GM19438 (cell line): Measurements from ENCODE around the gene BCAR1.
"Not testable (repeated sequence)": the region's sequence is repeated elsewhere in the genome, so short reads cannot be mapped to it uniquely, and the experiment has no call there.

Experiments
- ATAC-seq: cut with Tn5 transposase; IDR thresholded peaks from one replicate; pipeline ENCODE4 v1.9.1; 2021; ENCODE audit warnings: low read depth; ENCODE audit not compliant: unreplicated experiment

Gene BCAR1

DNA sequence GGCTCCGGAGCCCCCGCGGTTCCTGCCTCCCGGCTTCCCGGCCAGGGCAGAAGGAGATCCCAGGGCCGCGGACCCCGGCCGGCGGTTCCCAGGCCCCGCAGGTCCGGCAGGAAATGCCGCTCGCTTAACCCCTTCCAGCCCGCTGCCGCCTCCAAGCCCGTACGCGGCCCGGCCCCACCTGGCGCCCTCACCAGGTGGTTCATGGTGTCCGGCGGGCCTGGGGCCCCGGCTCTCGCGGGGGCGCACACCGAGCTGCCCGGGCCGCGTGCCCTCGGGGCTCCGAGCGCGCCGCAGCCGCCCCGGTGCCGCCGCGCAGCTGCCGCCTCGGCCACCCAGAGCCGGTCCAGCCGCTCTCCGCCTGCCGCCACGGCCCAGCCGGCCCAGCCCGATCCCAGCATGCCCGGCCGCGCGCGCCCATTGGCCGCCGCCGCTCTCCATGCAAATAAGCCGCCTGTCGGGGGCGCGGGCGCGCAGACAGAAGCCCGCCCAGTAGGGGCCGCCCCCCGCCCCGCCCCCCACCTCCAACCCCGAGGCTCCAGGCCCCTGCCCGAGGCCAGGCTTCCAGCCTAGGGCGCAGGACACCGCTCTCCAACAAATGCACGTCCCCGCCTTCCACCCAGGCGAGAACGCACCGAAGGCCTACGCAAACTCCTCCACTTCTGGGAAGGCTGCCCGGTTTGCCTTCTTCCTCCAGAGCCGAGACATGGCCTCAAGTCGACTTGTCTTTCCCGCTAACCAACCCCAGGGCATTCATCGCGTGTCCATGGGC, at the start of gene BCAR1:
BCAR1 (minus strand) TSS at position 345 of the 769 bp plus-strand sequence; CDS start at position 203, 142 bp downstream.
- ATAC-seq = peak; percentile 76

DNA sequence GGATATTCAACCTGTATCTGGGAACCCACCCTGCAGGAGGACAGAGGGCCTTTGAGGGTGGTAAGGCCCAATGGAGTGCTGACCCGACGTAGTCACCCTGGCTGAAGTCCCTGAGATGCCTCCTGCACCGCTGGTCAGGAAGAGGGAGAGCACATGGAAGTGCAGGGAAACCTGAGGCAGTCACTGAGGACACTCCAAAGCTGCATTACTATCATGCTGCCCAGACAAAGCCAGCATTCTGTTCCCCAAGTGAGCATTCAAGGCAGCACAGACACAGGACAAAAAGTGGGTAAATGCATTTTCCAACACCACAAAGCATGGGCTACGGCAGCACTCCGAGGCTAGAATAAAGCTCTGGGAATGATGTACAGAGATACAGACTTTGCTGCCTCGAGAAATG, 46.8 kb upstream of the BCAR1 start:
- ATAC-seq = no peak

GRCh38 chr16:75296606-75297005, 45.2 kb upstream of the BCAR1 start:
- ATAC-seq = no peak

- ATAC-seq = no peak
These were observed 43.5 kb upstream of the BCAR1 start for GRCh38 chr16:75294773-75295459.

- no peak for ATAC-seq
These were observed 42.3 kb upstream of the BCAR1 start for GRCh38 chr16:75293772-75294171.

DNA sequence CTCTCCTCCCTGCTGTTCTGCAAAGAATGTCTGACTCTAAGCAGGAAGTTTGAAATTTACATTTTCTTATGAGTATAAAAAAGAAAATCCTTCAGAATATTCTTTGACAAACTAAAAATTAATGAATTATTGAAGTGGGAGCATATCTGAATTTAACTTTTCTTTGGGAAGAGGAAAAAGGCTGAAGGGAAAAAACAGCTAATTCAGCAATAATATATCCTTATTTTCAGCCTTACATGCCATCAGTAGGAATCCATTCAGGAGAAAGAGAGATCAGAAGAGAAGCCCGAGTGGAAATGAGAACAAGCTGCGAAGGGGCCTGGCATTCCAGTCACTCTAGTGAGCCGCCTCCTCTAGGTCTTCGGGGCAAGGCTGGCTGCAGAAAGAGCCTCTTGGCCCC, 41.7 kb upstream of the BCAR1 start:
- no peak for ATAC-seq

DNA sequence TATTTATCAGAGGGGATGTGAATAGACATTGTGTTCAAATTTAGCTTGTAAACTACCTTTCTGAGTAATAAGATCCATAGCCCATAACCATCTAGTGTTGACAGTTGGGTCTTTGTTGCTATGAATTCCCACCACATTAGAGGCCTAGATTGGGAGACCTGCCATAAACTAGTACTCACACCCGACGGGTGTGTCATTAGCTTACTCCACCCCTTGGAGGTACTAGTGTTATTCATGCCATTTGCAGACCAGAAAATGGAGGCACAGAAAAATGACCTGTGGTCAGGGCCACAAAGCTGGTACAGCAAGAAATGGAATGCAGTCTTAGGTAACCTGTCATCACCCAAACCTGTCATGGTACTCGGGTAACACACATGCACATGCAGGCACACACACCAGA, 41.3 kb upstream of the BCAR1 start:
- no peak for ATAC-seq

DNA sequence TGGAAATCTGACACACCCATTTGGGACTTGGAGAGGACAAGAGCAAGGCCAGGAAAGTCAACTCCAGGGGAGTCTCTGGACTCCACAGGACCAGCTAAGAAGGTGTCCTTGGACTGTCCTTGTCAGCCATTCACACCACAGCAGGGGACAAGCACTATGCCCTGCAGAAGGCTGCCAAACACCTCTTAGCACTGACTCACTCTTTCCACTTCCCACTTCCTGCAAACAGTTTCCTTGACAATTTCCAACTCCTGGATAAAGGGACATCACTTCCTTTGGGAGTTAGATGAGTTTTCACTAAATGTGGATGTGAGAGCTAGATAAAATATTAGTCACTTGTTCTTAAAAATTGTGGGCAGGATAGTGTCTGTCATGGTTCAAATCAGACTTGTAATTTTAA, 37.8 kb upstream of the BCAR1 start:
- ATAC-seq = no peak

DNA sequence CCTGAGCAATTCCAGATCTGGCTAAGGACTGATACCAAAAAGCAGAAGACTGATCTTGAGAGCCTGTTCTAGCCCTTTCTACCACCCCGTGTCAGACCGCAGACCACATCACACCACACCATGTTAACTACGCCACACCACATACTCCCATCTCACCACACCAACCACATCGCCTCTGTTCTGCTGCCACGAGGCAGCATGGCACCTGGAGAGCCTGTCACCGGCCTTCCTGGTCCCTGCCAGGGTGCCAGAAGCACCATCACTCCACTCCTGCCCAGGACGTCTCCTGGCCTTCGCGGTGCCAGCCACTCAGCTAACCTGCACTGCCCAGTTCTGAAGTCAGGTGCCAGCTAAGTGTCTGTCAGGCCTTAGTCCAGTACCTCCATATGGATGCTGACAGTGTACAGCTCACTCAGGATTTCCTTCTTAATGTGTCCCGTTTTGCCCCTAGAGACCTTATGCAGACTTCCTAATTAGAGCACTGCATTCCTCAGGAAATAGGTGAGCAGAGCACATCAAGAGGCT, 37.2 kb upstream of the BCAR1 start:
- peak; percentile 84 for ATAC-seq

DNA sequence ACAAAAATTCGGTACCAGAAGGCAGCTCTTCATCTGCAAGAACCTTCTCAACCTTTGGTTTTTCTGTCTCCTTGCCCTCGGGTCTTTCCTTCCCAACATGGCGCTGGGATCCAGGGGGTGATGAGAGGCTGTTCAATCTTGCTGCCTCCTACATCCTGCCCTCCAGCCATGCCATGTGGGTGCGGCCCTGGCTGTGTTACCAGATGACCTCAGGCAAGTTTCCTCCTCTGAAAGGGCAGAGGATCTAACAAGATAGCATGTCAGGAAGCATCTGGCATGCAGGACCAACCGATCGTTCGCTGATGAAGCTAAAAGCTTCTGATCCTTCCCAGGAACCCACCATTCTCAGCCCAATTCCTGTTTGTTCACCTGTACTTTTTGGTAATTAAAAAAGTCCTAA, 36.8 kb upstream of the BCAR1 start:
- ATAC-seq = no peak

- ATAC-seq = no peak
These were observed 36.3 kb upstream of the BCAR1 start for GRCh38 chr16:75287708-75288107.

DNA sequence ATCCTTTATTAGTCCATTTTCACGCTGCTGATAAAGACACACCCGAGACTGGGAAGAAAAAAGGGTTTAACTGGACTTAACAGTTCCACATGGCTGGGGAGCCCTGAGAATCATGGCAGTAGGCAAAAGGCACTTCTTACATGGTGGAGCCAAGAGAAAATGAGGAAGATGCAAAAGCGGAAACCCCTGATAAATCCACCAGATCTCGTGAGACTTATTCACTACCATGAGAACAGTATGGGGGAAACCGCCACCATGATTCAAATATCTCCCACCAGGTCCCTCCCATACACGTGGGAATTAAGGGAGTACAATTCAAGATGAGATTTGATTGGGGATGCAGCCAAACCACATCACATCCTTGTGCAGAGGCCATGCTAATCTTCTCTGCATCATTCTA, 35.0 kb upstream of the BCAR1 start:
- no peak for ATAC-seq

GRCh38 chr16:75282466-75283281, 31.2 kb upstream of the BCAR1 start:
- ATAC-seq = no peak

- ATAC-seq = no peak
These were observed 30.4 kb upstream of the BCAR1 start for GRCh38 chr16:75281826-75282225.

GRCh38 chr16:75281009-75281408, 29.6 kb upstream of the BCAR1 start:
- not testable (repeated sequence) for ATAC-seq

- ATAC-seq = no peak
These were observed 28.9 kb upstream of the BCAR1 start for GRCh38 chr16:75280331-75280804.

DNA sequence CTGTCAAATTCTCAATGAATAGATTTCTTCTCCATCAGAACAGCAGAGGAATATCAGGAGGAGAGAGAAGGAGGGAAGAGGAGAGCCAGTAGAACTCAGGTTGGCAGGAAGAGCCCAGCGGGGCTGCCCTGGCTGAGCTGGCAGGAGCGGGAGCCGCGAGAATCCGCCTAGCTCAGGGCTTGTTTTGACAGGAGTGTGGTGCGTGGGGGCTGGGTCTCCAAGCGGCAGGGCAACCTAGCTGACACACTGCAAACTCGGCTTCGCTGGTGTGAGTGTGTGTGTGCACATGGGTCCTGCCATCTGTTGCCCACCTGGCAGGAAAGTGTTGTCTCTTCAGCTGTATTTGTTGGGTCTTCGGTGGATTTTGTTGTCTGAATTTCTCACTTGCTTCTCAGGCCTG, 27.9 kb upstream of the BCAR1 start:
- ATAC-seq = no peak

DNA sequence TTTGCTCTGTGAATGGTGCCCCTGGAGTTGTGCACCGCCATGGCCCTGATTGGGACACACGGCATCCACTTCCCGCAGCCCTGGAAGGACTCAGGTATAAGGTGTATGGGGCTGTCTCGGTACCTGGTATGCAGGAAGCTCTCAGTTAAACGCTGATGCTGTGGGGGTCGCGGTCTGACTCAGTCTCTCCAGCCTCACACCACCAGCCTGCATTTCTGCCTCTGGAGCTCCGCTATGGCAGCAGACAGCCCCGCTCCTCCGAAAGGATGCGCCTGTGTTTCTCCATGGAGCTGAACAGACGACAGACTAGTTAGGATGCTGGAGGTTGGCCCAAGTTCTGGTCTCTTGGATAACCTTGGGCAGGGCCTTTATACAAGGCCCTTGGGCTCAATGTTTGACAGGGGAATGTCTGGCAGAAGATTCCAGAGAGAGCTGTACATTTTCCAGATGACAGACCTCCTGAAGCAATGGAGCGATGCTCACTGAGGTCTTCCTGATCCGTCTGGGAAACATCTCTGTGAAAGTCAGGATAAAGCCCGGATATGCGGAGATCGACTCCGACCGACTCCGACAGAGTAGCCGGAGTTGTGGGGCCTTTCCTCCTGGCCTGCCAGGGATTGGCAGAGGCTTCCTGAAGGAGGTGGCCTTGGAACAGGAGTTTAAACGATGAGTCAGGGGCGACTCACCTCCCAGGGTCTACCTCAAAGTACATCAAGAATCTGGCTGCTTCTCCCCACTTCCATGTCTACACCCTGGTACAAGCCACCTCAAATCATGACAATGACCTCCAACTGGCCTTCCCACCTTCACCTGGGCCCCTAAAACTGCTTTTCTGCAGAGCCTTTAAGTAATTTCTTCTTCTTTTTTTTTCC, 21.9 kb upstream of the BCAR1 start:
- ATAC-seq = no peak

DNA sequence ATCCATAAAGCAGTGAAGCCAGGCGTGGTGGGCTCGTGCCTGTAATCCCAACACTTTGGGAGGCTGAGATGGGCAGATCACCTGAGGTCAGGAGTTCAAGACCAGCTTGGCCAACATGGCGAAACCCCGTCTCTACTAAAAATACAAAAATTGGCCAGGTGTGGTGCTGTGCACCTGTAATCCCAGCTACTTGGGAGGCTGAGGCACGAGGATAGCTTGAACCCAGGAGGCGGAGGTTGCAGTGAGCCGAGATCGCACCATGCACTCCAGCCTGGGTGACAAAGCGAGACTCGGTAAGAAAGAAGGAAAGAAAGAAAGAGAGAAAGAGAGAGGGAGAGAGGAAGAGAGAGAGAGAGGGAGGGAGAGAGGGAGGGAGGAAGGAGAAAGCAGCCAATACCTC, 21.2 kb upstream of the BCAR1 start:
- ATAC-seq = not testable (repeated sequence)

- ATAC-seq = no peak
These were observed 20.7 kb upstream of the BCAR1 start for GRCh38 chr16:75272097-75272551.
